ENCODE measurements around the gene LRRC42.

Gene LRRC42, protein sequence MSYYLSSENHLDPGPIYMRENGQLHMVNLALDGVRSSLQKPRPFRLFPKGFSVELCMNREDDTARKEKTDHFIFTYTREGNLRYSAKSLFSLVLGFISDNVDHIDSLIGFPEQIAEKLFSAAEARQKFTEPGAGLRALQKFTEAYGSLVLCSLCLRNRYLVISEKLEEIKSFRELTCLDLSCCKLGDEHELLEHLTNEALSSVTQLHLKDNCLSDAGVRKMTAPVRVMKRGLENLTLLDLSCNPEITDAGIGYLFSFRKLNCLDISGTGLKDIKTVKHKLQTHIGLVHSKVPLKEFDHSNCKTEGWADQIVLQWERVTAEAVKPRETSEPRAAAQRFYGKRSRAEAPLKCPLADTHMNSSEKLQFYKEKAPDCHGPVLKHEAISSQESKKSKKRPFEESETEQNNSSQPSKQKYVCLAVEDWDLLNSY

DNA sequence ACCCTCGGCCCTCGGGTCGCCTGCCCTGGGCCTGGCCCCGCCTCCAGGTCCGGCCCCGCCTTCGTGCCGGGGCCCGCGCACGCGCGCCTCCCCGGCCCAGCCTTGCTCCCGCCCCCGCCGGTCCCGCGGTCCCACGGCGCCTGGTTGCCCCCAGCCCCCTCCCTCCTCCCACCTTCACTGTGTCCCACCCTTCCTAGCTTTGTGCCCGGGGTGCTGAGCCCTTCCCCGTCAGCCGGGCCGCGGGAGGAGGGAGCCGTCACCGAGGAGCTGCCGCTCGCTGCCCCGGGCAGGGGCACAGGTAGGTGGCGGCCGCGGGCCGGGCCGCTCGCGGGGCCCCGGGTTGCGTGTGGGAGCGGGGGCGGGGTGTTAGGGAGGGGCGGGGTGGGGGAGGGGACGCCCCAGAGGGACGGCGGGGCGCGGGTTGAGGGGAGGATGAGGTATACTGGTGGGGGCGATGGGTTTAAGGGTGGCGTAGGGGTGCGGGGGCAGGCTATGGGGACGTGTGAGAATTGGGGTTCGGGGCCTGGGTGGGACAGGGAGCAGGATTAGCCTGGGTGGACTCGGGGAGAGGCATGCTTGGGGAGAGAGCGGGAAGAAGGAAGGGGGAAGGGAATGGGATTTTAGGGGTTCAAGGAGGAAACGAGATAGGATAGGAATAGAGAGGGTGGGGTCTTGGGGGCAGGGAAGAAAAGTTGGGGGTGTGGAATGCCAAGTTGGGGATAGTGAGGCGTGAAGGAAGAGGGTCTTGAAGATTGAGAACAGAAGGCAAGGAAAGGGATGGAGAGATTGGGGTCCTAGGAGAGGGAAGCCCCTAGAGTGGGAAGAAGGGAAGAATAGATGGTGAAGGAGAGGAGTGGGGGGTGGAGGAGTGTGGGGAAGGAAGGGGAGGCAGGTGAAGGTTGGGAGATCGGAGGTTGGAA lies at the start of gene LRRC42:
LRRC42 (plus strand) TSS at position 99 of the 920 bp plus-strand sequence. CDS start 5,650 bp downstream, outside the sequence.
- DNase-seq (ENCODE audit: low spot score in 2 of 2): no peak
- Mint-ChIP-seq H3K36me3 (peaks cover 43% of the 10 kb centered on the region), H3K4me3 (peak within 1 kb of the TSS; percentile 98), H3K4me1 (peaks cover 55% of the 10 kb centered on the region), H3K9me3 (no peaks in the 10 kb centered on the region), H3K27ac (peak within 1 kb of the TSS; percentile 96)
- peak; percentile 72 for ATAC-seq

DNA sequence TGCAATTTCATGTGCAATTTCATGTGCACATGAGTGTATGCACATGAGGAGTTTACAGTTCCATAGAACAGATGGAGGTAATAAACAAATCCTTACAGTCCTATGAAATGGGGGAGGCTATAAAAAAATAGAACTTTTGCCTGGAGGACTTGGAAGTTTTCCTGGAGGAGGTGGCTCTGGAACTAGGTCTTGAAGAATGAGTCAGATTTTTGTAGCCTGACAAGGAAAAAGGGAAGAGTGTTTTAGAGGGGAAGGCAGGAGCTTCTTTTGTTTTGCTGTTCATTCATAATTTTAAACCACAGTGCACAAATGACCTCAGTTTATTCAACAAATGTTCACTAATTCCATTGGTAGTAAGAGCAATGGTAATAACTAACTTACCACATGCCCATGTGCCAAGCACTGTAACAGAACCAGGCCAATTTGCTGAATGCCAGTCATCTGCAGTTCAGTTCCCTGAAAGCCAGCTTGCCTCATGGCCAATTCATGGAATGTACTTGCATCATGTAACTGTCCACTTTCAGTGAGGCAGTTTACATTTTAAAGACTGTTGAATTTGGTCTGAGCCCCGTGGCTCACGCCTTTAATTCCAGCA lies 49.4 kb upstream of the LRRC42 start:
- Mint-ChIP-seq H3K4me1 (peaks cover 11% of the 10 kb centered on the region), H3K36me3 (no peaks in the 10 kb centered on the region), H3K4me3 (no peak overlapping the region), H3K27ac (no peak overlapping the region), H3K9me3 (no peaks in the 10 kb centered on the region)
- ATAC-seq: no peak
- DNase-seq (ENCODE audit: low spot score in 2 of 2): no peak

DNA sequence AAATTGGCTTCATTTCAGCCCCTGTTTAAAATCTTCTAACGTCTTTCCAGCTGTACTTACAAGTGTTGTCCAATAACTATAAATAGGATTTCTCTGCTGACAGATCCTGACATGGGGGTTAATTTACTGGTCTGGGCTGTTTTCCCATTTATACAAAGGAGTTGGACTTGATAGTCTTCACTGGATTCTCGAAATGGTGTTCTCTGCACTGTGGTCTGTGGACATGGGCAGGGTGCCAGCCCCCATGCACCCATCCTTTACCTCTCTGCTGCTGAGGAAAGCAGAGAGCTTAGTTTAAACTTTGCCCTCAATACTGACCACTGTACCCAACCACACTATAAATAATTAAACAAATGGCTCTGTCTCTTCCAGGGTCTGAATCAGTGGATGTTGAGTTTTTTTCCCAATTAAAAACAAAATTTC lies 46.9 kb upstream of the LRRC42 start:
- Mint-ChIP-seq H3K4me3 (no peak overlapping the region), H3K27ac (no peak overlapping the region), H3K9me3 (no peaks in the 10 kb centered on the region), H3K4me1 (peaks cover 5% of the 10 kb centered on the region), H3K36me3 (no peaks in the 10 kb centered on the region)
- ATAC-seq (no peak), DNase-seq (ENCODE audit: low spot score in 2 of 2) (no peak)

DNA sequence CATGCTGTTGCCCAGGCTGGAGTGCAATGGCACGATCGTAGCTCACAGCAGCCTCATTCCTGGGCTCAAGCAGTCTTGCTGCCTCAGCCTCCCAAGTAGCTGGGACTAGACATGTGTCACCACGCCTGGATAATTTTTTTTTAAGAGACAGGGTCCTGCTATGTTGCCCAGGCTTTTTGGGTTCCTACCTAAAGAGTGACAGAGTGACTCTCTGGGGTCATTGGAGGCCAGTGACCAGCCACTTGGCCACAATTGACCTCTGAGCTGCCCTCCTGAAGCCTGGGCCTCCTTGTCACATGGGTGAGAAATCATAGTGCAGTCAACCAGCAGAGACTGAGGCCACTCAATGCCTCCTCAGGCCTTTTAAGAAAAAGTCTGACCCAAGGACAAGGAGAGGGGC lies 46.4 kb upstream of the LRRC42 start:
- no peaks in the 10 kb centered on the region for H3K36me3 Mint-ChIP-seq
- H3K4me3 Mint-ChIP-seq: no peak overlapping the region
- no peaks in the 10 kb centered on the region for H3K9me3 Mint-ChIP-seq
- H3K4me1 Mint-ChIP-seq: peaks cover 5% of the 10 kb centered on the region
- DNase-seq (ENCODE audit: low spot score in 2 of 2): no peak
- ATAC-seq: no peak
- no peak overlapping the region for H3K27ac Mint-ChIP-seq

DNA sequence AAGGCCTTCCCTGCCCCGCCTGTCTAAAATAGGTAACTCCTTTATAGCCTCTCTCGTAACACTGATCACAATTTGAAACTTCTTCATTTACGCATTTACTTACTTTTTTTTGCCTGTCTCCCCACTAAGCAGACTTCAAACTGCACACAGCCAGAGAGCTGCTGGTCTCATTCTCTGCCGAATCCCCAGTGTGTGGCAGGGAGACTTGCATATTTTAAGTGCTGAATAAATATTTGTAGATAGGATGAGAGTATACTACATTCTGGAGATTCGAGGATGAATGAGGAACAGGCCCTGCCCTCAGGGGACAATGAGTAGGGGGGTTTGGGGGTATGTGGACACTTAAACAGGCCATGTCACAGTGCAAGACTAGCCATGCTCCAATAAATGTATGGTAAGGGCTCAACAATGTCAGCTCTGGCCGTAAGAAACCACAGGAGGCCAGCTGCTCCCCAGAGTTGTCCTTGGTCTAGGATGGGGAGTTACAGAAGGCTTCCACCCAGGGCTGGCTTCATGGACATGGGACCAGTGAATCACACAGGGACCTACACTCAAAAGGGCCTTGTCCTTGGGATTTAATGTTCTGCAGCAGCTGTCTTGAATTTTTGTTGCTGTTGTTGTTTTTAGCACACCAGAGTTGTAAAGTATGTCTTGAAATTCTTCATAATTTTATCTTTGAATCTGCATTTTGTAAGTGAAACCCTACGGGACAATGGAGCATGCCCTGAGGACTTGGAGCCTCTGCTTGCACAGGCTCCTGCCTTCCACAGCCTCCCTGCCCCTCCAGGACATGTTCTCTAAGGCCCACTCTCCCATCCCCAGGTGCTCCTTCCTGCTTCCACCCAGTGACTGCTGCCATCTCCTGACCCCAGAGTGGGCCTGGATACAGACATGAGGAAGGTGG lies 43.7 kb upstream of the LRRC42 start:
- peak overlapping the region; percentile 75 for H3K27ac Mint-ChIP-seq
- no peak for ATAC-seq
- H3K4me3 Mint-ChIP-seq: no peak overlapping the region
- DNase-seq (ENCODE audit: low spot score in 2 of 2): no peak
- no peaks in the 10 kb centered on the region for H3K36me3 Mint-ChIP-seq
- peaks cover 5% of the 10 kb centered on the region for H3K4me1 Mint-ChIP-seq
- no peaks in the 10 kb centered on the region for H3K9me3 Mint-ChIP-seq

DNA sequence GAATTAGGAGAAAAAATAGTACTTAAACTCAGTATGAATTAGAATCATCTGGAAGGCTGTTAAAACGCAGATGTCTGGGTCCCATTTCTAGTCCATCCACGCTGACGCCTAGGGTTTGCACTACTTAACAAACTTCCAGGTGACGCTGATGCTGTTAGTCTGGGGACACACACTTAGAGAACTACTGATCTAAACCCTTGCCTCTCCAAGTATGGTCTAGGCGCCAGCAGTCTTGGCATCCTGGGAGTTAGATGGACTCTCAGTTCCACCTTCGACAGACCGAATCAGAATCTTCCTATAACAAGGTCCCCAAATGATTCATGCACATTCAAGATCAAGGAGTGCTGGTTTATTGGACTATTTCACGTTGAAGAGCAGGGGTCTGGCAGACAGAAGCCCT lies 40.6 kb upstream of the LRRC42 start:
- peaks cover 5% of the 10 kb centered on the region for H3K4me1 Mint-ChIP-seq

DNA sequence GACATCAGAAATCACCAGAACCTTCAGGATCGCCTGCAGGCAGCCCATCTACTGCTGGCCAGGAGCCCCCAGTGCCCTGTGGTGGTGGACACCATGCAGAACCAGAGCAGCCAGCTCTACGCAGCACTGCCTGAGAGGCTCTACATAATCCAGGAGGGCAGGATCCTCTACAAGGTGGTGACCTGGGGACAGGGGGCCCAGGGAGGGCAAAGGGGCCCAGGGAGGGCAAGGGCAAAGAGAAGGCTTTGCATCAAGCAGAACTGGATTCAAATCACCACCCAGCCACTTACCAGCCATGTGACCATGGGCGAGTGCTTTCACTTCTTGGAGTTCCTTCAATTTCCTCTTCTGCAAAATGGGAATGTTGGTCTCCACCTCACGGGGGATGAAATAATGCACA lies 40.0 kb upstream of the LRRC42 start:
- no peak overlapping the region for H3K4me3 Mint-ChIP-seq
- H3K27ac Mint-ChIP-seq: no peak overlapping the region
- H3K9me3 Mint-ChIP-seq: no peaks in the 10 kb centered on the region
- ATAC-seq: no peak
- peaks cover 4% of the 10 kb centered on the region for H3K4me1 Mint-ChIP-seq
- H3K36me3 Mint-ChIP-seq: no peaks in the 10 kb centered on the region
- DNase-seq (ENCODE audit: low spot score in 2 of 2): no peak

More for the DNA sequence above, 40.6 kb upstream of the LRRC42 start:
- Mint-ChIP-seq H3K36me3 (no peaks in the 10 kb centered on the region), H3K4me3 (no peak overlapping the region), H3K9me3 (no peaks in the 10 kb centered on the region), H3K27ac (no peak overlapping the region)
- DNase-seq (ENCODE audit: low spot score in 2 of 2): no peak
- ATAC-seq: no peak

DNA sequence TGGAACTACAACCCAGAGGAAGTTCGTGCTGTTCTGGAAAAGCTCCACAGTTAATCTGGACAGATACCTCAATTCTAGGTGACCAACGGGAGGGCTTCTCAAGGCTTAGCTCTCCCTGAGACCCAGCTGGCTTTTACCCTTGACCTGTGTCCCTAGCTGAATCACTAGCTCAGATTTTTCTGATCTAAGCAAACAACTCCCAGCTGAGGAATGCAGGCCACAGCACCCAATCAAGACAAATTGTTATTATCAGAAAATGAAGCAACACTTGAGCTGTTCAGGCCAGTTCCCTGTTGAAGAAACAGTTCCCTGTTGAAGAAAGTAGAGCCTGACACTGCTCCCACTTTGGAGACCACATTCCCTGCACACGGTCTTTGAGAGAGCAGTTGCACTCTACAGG lies 36.2 kb upstream of the LRRC42 start:
- no peaks in the 10 kb centered on the region for H3K9me3 Mint-ChIP-seq
- no peak overlapping the region for H3K4me3 Mint-ChIP-seq
- H3K36me3 Mint-ChIP-seq: peaks cover 4% of the 10 kb centered on the region
- DNase-seq (ENCODE audit: low spot score in 2 of 2): no peak
- no peak for ATAC-seq
- no peak overlapping the region for H3K27ac Mint-ChIP-seq
- H3K4me1 Mint-ChIP-seq: no peaks in the 10 kb centered on the region

DNA sequence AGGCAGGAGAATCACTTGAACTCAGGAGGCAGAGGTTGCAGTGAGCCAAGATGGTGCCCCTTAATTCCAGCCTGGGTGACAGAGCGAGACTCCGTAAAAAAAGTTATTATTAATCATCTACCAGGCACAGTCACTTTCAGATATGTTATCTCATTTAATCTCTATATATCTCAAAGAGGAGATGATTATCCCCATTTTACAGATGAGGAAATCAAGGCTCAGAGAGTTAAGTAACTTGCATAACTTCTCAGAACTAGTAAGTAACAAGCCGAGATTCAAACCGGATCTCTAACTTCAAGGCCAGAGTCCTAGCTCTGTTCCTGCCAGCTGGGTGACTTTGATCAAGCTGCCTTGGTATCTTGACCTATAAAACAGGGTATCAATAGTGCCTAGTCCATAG lies 34.7 kb upstream of the LRRC42 start:
- Mint-ChIP-seq H3K36me3 (peaks cover 19% of the 10 kb centered on the region), H3K9me3 (no peaks in the 10 kb centered on the region), H3K27ac (no peak overlapping the region), H3K4me1 (peaks cover 5% of the 10 kb centered on the region), H3K4me3 (no peak overlapping the region)
- no peak for DNase-seq (ENCODE audit: low spot score in 2 of 2)
- ATAC-seq: no peak

DNA sequence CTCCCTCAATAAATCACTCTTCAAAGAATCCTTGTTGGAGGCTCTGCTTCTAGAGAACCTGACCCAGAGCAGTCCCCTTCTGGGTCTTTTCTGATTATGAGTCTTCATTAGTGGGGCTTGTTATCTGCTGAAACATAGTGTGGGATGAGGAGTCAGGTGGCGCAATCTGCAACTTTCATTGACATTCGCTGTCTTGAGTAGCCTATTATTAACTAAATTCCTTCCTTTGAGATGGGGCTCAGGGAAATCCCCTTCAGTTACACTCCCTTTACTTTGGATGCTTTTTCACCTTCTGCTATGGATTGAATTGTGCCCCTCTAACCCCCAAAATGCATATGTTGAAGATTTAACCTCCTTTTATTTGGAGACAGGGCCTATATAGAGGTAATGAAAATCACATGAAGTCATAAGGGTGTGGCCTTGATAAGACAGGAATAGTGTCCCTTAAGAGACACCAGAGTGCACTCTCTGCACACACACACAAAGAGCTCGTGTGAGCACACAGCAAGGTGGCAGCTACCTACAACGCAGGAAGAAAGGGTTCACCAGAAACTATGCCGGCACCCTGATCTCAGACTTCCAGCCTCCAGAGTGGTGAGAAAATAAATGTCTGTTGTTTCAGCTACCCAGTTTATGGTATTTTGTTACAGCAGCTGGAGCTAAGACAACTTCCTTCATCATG lies 32.7 kb upstream of the LRRC42 start:
- Mint-ChIP-seq H3K4me1 (peaks cover 5% of the 10 kb centered on the region), H3K36me3 (peaks cover 39% of the 10 kb centered on the region), H3K9me3 (no peaks in the 10 kb centered on the region), H3K4me3 (no peak overlapping the region), H3K27ac (no peak overlapping the region)
- DNase-seq (ENCODE audit: low spot score in 2 of 2) (peak in 1 of 2 donors; percentile 23), ATAC-seq (no peak)

DNA sequence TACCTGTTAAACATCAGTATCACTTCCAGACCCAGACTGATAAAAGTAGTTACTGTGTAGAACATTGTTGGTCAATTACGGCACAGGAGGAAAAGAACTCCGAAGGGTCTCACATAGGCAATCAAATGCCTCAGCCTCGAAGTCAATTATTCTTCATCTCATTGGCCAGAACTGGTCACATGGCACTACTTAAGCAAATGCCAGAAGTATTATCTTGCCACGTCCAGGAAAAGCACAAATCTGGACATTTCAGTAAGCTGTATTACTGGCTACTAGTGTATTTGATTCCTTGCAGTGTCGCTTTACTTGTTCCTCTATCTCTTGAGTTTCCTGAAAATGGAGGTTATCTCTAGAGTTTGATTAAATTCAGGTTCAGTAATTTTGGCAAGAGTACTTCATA lies 27.8 kb upstream of the LRRC42 start:
- DNase-seq (ENCODE audit: low spot score in 2 of 2) (no peak), ATAC-seq (no peak)
- H3K4me3 Mint-ChIP-seq: no peak overlapping the region
- H3K36me3 Mint-ChIP-seq: peaks cover 83% of the 10 kb centered on the region
- no peak overlapping the region for H3K27ac Mint-ChIP-seq
- peaks cover 23% of the 10 kb centered on the region for H3K4me1 Mint-ChIP-seq
- H3K9me3 Mint-ChIP-seq: no peaks in the 10 kb centered on the region

DNA sequence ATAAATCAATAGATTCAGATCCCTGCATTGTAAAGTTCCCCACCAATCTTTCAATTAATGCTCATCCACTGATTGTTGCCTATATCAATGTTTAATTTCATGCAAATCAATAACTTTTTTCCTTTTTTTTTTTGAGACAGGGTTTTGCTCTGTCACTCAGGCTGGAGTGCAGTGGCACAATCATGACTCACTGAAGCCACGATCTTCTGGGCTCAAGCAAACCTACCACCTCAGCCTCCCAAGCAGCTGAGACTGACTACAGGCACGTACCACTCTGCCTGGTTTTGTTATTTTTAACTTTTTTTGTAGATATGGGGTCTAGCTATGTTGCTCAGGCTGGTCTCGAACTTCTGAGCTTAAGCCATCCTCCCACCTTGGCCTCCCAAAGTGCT lies 26.5 kb upstream of the LRRC42 start:
- Mint-ChIP-seq H3K9me3 (no peaks in the 10 kb centered on the region), H3K4me1 (peaks cover 23% of the 10 kb centered on the region), H3K27ac (peak overlapping the region; percentile 60), H3K36me3 (peaks cover 95% of the 10 kb centered on the region), H3K4me3 (peak overlapping the region; percentile 25)
- DNase-seq (ENCODE audit: low spot score in 2 of 2) (no peak), ATAC-seq (peak; percentile 95)

DNA sequence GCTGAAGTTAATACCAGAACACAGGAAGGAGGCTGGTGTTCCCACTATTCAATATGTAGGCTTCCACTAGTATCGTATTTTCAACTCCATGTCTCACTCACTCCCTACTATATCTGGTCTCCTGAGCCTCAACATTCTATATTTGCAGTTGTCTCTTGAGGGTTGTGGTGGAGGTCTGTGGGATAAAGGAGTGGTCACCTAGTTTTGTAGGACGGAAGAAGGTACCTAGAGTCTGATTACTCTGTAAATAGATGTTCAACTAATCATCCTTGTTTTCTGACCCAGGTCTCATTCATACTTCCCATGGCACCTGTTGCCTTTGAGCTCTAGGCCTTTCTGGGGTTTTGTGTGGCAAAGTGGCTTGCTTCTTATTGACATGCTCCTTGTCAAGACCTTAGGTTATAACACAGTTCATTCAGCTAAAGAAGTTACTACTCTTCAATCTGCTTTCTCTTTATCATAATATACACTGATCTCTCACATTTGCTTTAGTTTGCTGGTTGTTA lies 18.7 kb upstream of the LRRC42 start:
- ATAC-seq (no peak), DNase-seq (ENCODE audit: low spot score in 2 of 2) (no peak)
- Mint-ChIP-seq H3K4me1 (no peaks in the 10 kb centered on the region), H3K36me3 (peaks cover 85% of the 10 kb centered on the region), H3K4me3 (no peak overlapping the region), H3K9me3 (no peaks in the 10 kb centered on the region), H3K27ac (no peak overlapping the region)
